HG03139 (cell line): ENCODE results near the gene FANCC.
"Not testable (repeated sequence)": the region's sequence is repeated elsewhere in the genome, so short reads cannot be mapped to it uniquely, and the experiment has no call there.

Experiments used
- ATAC-seq: cut with Tn5 transposase; IDR thresholded peaks from one replicate; pipeline ENCODE4 v1.9.1; 2021; ENCODE audit not compliant: unreplicated experiment

The FANCC gene

DNA sequence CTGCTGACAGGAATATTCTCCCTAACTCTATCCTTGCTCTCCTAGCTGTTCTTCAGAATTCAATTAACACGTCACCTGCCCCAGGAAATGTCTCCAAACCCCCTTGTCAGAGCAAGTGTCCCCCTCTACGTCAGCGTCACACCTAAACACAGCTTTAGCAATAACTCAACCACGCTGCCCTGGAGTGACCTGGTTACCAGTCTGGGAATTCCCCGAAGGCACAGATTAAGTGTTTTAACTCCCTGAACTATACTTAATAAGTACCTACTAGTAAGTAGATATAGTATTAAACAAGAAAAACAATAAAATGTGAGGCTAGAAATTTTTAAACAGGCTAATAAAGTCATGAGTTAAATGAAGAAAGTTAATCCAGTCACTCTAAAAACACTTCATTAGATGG, 78.4 kb downstream of the FANCC start:
- ATAC-seq = no peak

DNA sequence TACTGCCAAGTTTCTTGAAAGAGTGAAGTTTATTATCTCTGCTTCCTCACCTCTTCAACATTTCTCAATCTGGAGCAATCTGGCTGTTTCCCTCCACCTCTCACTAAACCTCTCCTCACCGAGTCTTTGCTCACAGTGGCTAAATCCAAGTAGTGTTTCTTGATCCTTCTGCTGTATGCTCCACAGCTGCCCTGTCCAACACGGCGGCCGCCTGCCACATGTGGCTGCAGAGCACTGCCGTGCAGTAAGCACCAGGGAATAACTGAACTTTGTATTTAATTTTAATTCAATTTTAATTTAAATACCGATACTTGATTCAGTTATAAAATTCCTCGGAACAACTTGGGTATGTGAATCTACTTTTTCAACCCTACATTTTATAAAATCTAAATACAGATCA, 80.2 kb downstream of the FANCC start:
- no peak for ATAC-seq

DNA sequence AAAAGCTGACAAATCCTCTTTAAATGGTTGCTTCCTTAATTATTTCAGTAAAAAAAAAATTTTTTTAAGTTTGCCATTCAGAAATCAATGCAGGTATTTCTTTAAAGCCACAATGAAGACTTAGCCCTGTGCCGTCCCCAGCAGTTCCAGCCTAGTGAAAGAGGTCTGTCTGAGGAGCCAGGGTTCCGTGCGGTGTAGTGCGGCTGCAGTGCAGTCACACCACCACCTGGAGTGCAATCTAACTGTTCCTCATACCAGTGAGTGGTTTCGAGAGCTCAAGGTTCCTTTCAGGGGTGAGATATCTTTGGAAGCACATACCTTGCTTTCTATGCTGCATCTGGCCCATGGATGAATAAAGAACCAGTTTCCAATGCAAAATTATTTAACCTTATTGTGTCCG, 87.5 kb downstream of the FANCC start:
- no peak for ATAC-seq

DNA sequence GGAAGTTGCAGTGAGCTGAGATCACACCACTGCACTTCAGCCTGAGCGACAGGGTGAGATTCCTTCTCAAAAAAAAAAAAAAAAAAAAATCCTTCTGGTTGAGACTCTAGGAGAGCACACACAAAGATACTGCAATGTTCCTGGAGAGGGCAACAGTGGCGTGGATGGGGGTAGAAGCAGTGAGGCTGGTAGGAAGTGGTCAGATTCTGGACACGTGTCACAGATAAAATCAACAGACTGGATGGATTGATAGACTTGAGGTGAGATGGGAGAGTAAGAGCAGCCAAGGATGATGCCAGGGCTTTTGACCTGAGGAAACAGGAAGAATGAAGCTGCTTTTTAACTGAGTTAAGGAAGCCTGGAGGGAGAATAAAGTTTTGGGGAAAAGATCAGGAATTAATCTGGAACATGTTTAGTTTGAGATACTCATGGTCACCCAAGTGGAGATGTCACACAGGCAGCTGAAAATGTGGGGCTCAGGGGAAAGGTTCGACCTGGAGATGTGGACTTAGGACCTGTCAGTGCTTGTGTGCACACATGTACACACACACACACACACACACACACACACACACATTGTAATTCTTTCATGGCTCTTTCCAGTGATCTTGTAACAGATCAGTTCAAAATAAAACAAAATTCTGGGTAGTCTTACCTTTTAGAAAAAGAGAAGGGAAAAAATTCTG, 88.1 kb downstream of the FANCC start:
- no peak for ATAC-seq

- no peak for ATAC-seq
These were observed 90.6 kb downstream of the FANCC start for GRCh38 chr9:95226921-95227320.

DNA sequence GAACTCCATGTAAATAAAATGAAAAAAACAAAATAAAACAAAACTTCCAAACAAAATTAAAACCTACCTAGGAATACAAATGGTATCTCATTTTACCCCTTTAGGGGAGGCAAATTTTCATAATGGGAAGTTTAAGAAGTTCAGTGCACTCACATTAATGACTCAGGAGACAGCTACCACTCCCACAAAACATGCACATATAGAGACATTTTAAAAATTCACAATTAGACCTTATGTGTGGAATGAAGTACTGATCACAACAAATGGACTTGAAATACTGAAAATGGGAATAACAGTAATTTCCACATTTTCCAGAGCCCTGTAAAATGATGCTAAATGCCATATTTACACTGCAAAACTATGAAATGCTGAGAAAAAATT, 91.8 kb downstream of the FANCC start:
- ATAC-seq = no peak

GRCh38 chr9:95225076-95225725, 92.3 kb downstream of the FANCC start:
- no peak for ATAC-seq

DNA sequence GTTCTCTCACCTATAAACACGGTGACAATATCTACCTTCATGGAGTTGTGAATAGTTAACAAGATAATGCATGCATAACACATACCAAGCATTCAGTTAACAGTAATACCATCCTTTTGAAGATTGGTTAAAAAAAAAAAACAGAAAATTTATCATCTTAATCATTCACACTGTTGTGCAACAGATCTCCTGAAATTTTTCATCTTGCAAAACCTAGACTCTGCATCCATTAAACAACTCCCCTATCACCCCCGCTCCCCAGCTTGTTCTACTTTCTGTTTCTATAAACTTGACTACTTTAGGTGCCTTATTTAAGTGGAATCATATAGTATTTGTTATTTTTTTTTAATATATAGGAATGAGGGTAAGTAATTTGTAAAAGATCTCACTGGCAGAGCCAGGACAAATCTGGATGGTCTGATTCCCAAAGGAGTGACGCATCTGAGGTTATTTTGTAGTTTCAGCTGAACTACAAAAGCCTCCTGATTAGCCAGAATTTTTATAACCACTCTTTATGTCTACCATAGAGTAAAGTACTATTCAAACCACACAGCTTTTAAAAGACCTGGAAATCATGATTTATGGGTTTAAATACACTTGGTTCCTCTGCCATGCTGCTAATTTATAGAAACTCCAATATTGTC, 93.0 kb downstream of the FANCC start:
- no peak for ATAC-seq

DNA sequence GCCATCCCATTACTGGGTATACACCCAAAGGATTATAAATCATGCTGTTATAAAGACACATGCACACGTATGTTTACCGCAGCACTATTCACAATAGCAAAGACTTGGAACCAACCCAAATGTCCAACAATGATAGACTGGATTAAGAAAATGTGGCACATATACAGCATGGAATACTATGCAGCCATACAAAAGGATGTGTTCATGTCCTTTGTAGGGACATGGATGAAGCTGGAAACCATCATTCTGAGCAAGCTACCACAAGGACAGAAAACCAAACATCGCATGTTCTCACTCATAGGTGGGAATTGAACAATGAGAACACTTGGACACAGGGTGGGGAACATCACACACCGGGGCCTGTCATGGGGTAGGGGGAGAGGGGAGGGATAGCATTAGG, 97.2 kb downstream of the FANCC start:
- not testable (repeated sequence) for ATAC-seq

DNA sequence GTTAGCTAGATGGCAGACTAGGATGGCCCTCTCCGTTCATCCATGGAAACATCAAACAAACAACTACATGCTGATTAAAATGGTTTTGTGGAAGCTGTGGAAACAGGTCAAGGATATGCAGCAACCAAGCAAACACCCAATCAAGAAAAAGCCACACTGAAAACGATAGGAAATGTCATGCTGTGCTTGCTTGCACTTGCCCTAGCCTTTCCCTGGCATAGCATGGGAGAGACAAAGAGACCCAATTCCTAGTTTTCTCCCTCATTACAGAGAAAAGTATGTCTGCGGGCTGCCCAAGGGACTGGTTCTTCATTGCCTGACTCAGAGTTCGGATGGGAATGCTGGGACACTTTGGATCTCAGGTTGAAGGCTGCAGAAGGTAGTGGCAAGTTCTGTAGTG, 98.7 kb downstream of the FANCC start:
- no peak for ATAC-seq

DNA sequence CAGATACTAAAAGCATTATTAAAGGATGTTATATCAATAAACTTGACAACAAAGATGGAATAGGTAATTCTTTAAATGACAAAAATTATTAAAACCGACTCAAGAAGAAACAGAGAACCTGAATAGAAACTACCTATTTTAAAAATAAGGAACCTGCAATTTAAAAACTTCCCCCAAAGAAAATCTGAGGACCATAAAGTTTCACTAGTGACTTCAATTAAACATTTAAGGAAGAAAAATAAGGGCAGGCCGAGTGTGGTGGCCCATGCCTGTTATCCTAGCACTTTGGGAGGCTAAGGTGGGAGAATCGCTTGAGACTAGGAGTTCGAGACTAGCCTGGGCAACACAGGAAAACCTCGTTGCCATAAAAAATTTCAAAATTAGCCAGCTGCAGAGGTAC, 99.6 kb downstream of the FANCC start:
- ATAC-seq = no peak

DNA sequence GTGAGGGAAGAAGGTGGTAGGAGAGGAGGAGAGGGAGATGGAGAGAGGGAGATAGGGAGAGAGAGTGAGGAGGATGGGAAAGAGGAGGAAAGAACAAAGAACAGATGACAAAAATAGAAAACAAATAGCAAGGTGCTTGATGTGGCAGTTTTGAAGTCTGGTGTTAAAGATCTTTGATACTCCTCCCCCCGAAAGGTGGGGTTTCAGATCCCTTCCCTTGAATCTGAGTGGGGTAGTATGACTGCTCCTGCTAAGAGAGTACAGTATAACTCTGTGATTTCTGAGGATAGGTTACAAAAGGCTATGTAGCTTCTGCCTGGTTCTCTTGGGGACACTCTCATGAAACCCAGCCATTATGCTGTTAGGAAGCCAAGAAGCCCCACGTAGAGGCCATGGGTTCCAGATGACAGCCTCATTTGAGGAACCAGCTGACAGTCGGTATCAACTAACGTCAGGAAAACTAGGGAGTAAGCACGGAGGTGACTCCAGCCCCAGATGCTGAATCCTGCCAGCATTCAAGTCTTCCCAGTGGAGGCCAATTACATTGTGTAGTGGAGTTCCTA, 102.1 kb downstream of the FANCC start:
- no peak for ATAC-seq

- no peak for ATAC-seq
These were observed 104.4 kb downstream of the FANCC start for GRCh38 chr9:95213117-95213516.

DNA sequence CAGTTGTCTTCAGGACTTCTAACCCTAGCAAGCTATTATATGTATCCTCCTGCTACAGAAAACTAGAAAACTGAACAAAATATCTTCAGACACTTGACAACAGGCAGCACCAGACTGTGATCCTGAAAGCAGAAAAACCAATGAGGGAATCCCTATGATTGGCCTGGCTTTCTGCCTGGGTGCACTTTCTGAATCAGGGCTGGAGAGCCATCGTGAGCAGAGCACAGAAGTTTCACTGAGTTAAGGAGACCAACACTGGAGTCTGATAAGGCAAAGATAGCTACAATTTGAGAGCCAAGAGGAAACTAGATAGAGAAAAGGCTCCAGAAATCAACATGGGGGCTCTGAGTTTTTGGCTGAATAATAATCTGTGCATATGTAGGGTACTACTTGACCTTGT, 106.5 kb downstream of the FANCC start:
- no peak for ATAC-seq

DNA sequence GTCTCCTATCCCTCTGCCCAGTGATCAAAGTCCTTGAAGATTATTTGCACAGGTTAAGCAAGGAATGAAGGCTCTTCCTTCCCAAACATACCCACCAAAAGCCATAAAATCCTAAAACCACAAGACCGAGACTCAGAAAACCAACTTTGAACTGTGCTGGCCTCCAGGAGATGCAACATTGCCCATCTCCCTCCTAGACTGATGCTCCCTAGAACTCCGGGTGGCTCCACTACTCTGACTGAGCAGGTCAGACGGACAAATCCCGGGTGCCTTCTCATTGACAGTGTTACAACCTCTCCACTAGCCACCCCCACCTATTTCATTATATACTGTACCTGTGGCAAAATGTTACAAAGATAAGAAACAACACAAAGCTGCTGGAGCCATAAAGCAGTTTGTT, 110.1 kb downstream of the FANCC start:
- no peak for ATAC-seq

DNA sequence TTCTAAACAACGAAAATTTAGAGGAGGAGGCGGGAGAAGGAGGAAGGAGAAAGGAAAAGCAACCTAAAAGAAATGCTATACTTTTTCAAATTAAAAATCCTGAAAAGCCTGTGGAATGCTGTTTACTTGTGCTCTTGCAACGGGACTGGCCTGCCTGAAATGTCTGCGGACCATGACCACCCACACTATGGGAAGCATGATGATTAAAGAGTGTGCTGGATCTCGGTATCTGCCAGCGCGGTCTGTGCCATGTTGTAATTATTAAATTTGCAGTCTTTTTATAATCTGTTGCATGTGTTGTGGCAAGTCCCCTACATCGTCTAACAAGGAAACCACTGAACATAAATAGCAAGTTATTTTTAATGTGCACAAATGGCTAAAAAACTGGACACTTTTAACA, 111.4 kb downstream of the FANCC start:
- no peak for ATAC-seq

- no peak for ATAC-seq
These were observed 112.8 kb downstream of the FANCC start for GRCh38 chr9:95204710-95205109.

DNA sequence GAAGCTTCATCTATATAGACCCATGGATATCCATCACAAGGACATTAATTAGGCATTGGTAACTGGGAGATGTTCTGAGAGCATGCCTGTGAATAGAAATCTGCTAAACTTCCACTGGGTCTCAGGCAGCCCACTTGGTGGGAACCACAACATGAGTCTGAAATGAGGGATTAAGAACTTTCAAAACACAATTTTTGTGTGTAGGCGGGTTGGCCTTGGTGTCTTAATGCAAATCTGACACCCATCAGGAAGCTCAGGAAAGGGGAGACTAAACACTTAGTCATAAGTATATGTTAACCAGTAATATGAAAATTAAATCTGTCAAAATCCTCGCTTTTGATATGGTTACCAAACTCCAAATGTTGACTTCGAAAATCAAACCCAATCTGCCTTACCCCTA, 113.2 kb downstream of the FANCC start:
- ATAC-seq = no peak

GRCh38 chr9:95203019-95203418, 114.5 kb downstream of the FANCC start:
- not testable (repeated sequence) for ATAC-seq

DNA sequence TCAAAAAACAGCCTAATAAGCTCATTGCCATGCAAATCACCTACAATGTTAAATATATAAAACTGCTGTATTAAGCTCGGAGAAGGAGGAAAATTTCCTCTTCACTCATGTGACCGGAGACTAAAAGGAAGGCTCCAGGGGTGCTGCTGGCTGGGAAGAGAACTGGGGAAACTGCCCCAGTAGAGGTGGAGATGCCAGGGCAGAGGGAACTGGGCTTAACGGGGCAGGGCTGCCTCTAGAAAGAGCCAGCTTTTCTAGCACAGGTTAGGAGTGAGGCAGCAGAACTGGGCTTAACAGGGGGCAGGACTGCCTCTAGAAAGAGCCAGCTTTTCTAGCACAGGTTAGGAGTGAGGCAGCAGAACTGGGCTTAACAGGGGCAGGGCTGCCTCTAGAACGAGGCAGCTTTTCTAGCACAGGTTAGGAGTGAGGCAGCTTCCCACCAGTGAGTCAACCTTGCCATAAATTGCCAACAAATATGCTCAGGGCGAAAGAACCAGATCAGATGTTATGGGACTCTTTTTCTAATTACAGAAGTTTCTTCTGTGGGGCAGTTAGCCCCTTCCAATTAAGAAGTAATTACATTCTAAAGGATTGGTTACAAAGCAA, 115.3 kb downstream of the FANCC start:
- no peak for ATAC-seq

DNA sequence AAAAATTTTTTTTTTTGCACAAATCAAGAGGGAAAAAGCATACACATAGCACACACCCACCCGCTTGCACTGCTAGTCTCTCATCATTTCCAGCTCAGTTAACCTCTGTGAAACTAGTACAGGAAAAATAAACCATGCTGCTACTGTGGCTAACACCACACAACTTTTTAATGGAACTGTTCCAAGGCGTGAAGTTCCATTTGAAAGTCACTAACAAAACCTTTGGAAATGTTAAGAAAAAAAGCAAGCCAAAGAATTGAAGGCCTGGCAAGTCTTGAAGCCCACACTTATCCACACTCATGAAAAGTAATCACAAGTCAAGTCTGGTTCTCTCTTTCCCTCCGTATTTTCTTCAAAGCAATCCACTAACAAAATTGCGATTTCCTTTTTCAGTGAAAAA, 116.3 kb downstream of the FANCC start:
- no peak for ATAC-seq
